Measurements from ENCODE around the gene GLI1.
A peak's percentile ranks its signal among the peaks of the same experiment; 100 is the strongest.

DNA sequence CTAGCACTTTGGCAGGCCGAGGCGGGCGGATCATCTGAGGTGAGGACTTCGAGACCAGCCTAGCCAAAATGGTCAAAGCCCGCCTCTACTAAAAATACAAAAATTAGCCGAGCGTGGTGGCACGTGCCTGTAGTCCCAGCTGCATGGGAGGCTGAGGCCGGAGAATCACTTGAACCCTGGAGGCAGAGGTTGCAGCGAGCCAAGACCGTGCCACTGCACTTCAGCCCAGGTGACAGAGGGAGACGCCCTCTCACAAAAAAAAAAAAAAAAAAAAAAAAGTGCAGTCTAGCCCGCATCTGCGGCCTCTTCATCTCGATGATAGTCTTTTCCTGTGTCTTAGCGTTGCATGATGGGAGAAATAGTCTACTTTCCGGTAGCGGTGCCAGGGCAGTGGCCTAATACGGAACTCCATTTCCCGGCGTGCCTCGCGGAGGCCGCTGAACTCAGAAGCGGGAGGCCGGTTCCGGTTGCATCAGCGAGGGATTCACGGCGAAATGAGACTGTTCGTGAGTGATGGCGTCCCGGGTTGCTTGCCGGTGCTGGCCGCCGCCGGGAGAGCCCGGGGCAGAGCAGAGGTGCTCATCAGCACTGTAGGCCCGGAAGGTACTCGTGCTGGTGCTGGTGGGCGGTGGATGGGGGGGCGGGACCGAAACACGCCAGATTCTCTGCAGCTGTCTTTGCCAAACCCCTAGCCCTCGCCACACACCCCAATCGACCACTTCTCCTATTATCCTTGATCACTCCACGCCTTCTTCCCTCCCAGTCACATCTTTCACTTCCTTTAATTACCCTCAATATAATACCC, 28.2 kb downstream of the GLI1 start, which contains the start of gene MARS1:
- TF ChIP-seq, protein P1, sequence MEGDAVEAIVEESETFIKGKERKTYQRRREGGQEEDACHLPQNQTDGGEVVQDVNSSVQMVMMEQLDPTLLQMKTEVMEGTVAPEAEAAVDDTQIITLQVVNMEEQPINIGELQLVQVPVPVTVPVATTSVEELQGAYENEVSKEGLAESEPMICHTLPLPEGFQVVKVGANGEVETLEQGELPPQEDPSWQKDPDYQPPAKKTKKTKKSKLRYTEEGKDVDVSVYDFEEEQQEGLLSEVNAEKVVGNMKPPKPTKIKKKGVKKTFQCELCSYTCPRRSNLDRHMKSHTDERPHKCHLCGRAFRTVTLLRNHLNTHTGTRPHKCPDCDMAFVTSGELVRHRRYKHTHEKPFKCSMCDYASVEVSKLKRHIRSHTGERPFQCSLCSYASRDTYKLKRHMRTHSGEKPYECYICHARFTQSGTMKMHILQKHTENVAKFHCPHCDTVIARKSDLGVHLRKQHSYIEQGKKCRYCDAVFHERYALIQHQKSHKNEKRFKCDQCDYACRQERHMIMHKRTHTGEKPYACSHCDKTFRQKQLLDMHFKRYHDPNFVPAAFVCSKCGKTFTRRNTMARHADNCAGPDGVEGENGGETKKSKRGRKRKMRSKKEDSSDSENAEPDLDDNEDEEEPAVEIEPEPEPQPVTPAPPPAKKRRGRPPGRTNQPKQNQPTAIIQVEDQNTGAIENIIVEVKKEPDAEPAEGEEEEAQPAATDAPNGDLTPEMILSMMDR (conservative IDR thresholded peaks at IDR 0.05; ENCODE audit: low read depth, low read length) = peak; percentile 48
- TF ChIP-seq EZH2 (IDR thresholded peaks at IDR 0.05; ENCODE audit: borderline replicate concordance, low read depth, low read length, poor library complexity, severe bottlenecking) = no peak
